NCI-H128 (cell line): Measurements from ENCODE around the gene SSH3.

Experiments used
- DNase-seq: peaks from one replicate; lab custom pipeline; 2025; ENCODE audit not compliant: unreplicated experiment; lab: John Stamatoyannopoulos, UW

SSH3 gene

DNA sequence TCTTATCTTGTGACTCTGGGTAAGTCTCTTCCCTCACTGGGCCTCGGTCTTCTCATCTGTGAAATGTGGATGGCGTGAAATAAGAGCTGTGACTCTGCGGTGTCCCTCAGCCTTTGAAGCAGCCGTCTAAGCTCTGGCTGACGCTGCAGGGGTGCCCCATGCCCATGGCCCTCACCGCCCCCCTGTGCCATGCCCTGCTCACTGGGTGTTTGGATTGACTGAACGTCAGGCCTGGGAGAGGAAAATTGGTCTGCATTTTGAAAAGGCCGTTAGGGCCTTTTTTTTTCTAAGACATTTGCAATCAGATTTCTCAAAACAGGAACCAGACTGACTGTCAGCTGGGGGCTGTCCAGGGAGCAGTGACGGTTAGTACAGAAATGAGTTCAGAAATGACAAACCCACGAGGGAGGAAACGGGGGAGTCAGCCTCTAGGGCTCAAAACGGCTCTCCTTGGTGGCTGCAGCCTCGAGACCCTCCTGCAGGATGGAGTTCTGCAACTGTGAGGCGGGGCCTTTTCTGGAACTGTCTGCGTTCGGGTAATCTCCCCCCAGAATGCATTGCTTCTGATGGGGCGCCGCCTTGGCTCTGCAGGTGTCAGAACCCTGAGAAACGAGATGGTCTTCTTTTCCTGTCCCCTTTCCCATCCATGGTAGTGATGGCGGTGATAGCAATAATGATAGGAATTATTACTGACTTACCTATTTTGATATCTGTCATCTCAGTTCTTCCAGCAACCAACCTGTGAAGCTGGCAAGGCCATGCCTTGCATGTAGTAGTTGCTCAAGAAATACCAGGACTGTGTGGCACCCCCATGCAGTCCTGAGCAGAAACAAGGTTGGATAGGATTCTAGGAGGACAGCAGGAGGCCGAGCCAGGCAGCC lies 35.0 kb upstream of the SSH3 start:
- DNase-seq, result no peak

DNA sequence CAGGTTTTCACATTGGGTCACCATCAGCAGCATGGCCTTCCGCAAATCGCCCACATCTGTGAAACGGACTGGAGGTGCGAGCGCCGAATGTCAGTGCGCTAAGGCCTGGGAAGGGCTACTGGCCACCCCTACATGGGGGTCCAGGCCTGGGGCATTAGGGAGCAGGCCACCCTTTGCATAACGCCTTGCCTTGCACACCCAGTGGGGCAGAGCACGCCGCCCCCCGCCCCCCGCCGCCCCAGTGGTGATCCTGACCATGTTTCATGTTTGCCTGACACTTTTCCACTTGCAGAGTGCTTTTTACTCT lies 34.4 kb upstream of the SSH3 start:
- DNase-seq, result no peak

DNA sequence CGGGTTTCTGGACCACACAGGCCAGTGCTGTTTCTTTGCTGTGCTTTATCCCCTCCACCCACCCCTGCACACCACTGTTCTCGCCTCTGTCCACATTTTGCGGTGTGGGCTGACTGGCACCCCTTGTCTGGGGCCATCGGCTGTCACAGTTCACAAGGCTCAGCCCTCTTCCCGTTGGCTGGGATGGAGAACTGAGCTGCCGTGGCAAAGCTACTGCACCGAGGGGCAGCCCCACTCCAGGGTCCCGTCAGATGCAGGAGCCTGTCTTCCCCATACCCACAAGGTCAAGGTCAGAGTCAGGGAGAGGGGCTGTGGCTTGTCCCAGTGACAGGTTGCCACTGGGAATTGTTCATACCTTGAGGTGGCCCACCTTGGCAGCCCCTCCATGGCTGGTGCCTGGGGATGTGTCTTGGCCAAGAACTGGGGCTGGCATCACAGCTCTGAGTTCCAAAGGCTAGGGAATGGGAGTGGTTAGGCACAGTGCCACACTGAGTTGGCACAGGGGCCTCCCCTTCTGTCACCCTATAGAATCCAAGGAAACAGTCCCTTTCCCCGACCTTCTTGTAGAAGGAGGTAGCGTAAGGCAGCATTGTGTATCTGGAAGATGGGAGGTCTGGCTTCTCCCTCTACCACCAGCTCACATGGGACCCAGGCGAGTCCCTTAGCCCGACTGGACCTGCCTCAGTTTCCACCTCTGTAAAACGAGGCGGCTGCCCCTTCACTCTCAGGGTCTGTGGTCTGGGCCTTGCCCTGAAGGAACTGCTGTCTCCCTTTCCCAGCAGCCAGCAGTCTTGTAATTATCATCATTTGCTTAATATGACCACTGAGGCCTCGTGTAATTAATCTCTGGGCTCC lies 33.7 kb upstream of the SSH3 start:
- DNase-seq, result no peak

DNA sequence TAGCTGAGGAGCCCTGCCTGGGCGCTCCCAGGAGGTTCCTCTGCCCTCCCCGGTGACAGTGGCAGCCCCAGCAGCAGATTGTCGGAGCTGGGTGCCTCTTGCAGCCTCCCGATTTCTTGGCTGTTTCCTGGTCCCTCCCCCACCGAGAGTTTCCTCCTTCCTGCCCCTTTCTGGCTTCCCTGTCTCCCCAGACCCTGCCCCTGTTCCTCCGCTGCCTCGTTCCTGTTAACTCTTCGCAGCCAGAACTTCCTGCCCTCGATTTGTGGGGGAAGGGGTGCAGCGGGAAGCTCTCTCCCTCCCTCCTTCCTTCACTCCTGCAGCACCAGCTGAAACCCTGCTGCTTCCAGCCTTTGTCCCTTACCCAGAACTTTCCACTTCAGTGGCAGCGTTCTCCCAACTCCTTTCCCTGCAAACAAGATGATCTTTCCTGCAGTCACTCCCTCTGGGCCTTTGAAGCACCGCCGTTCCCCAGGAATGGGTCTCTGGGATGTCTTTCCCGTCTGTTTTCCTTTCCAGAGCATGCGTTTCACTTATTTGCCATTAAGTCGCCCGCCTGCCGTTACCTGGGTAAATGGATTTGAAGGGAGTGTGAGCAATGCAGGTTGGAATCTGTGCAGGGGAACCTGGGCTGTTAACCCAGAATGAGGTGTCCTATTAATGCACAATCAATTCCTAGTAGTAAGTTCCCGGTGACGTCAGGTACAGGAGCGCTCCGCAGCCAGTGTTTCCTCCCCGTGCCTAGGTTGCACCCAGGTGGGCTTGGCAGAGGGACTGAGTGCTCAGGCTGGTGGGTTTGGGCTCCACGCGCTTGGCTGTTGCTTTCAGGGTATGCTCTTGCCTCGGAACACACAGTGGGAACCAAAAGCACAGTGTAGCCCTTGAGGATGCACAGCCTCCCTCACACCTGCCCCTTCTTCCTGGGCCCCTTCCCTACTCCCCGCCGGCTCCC lies 32.8 kb upstream of the SSH3 start:
- no peak for DNase-seq

DNA sequence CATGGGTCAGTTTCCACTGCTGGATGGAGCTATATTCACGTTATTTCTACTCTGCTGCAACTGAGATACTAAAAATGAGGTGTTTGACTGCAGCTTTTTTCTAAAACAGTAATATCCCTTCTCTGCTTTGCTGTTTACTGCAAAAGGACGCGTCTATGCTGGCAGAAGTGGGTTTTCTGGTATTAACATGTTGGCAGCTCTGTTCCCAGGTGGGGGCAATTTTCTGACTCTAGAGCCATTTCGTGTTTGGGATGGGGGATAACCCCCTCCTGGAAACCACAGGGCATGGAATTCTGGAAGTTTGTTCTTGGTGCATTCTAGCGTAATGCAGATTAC lies 32.2 kb upstream of the SSH3 start:
- DNase-seq, result no peak

DNA sequence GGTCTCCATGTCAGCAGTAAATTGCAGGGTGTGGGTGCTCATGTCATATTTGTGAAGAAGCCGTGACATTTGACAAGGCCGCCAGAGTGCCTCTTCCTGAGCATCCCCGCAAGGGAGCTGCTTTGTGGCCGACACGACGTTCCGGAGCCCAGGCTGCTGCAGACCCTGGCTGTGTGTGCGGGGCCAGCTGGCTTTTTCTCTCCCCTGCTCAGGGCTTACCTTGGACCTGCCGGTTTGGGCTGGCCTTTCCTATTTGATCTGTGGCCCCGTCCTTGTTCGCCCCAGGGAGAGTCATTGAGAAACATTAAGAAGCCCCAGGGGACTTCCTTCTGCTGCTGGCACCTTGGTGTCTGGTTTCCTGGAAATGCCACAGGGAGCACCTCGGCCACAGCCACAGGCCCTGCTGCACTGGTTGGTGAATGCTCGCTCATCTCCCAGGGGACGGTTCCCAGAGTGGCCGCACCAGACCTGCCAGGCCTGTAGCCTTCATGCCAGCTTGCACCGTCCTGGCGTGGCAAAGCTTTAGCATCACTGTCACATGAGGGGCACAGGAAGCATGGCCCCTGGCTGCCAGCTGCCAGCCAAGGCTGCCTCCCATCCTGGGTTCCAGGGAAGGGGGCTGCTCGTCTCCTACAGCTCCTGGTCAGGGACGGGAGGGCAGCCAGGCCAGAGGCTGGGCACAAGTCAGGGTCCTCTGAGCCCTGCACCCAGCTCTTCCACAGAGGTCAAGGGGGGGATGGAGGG lies 31.6 kb upstream of the SSH3 start:
- no peak for DNase-seq

DNA sequence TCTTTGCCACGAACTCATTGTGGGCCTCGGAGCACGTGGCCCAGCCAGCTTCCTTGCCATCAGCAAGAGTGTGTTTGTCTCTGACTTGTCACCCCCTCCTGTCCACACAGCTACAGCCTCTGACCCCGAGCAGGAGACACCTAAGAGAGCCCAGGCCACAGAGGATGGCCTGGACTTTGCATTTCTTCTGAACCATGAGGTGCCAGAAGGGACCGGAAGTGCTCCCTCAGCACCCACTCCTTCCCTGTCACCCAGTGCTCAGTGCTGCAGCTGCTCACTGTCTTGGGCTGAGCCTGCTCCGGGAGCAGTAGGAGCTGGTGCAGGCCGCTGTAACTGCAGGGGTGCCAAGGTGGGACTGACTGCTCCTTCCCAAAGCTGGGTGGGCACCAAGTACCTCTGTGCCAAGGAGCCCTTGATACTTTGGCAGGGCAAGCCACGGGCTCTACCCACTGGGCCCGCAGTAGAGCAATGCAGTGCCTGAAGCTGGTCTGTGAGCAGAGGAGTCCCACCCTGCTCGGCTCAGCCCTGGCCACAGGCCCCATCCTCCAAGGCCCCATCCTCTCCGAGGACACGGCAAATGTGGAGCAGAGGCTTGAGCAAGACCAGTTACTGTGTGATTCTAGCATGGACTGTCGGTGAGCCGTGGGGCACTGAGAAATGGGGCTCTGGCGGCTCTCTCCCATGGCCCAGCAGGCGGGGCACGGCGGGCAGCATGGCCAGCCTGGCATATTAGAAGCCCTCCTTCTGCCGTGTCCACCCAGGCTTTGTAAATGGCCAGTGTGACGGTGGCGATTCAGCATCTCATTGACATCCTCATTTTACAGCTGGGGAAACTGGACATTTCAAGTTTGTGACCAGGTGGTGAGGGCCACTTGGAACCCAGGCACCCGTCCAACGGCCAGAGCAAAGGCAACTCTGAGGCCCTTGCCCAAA lies 30.7 kb upstream of the SSH3 start:
- DNase-seq, result no peak

DNA sequence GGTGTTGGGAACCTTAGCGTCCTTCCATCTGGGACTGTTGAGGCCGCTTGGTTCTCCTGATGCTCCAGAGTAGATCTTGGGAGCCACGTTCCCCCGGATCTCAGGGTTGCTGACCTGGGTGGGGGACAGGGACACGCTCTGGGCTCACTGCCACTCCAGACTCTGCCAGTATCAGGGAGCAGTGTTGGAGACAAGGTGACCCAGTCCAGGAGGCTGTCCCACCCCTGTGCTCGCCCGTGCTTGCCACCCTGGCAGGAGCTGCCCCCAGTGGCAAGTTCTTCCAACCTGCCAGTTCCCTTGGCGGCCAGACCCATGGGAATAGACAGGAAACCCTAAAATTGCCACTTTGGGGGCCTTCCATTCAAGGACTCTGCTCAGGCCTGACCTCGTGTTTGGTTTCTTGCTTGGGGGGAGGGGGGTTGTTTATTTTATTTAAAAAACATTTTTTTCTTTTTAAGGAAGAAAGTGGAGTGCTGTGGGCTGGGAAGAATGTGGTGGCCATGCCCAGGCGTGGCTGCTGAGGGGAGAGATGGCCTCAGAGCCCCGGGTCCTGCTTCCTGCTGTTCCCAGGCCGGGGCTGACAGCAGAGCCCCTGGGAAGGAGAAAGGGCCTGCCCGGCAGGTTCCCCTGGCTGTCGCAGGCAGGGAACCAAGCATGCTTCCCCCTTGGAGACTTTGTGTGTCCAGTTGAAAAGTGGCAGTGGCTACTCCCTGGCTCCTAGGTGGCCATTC lies 29.9 kb upstream of the SSH3 start:
- no peak for DNase-seq

DNA sequence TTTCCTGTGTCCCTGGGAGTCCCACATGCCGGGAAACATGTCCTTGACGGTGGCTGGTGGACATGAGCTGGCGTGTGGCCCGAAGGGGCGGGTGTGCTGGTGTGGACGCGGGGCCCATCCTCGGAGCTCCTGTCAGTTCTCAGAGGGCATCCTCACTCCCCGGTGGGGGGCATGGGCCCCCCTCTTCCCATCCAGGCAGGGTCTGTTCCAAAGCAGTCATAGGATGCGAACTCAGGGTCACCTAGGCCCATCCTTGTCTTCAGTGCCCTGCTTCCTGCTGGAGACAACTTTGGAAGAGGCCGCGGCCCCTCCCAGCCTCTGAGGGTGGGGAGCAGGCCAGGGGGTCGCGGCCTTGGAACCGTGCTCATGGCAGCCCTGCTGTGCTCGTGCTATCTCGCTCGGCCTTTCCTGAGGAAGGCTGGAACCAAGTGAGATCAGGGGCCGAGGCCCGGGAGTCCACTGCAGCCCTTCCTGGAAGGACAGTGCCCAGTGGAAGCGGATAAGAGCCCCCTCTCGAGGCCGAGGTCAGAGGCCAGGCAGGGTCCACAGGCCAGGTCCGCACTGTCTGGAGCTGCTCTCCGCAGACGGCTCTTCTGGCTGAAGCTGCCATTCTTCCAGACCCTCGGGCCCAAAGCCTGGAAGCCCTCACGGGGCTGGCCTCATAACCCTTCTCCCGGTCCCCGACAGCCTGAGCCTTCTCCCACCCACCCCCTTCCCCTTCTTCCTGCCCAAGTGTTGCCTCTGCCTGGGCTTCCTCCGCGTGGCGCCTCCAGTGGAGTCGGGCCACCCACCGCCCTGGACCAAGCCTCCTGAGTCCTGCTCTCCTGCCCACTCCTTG lies 28.3 kb upstream of the SSH3 start:
- no peak for DNase-seq

DNA sequence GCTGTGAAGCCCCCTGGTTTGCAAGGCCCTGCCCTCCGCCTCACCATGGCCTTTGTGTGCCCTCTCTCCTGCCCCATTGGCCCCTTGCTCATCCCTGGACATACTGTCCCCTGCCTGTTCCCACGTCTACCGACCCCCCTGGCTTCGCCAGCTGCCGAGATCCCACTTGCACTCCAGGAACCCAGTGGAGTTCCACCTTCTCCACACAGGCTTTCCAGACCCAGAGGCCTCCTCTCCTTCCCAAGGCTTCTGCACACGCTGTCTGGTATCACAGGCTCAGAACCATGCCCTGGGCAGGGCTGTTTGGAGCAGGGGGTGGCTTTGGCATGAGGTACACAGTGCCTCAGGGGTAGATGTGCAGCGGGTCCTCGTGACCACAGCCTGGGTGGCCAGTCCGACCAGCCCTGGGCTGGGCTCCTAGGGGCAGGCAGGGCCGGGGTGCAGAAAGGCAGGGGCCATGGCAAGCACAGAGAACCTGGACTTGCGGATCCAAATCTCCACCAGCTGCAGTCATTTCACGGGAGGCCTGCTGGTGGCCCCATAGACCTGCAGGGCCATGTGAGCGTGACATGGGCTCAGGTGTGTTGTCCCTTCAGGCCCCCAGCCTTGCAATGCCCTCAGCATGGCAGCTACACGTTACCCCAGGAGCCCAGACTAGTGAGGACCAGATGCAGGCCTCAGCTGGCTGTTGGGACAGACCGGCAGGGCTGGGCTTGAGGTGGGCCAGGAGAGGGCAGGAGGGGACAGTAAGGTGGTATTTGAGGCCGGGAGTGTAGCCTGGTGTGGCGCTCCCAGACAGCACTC lies 27.5 kb upstream of the SSH3 start:
- no peak for DNase-seq

DNA sequence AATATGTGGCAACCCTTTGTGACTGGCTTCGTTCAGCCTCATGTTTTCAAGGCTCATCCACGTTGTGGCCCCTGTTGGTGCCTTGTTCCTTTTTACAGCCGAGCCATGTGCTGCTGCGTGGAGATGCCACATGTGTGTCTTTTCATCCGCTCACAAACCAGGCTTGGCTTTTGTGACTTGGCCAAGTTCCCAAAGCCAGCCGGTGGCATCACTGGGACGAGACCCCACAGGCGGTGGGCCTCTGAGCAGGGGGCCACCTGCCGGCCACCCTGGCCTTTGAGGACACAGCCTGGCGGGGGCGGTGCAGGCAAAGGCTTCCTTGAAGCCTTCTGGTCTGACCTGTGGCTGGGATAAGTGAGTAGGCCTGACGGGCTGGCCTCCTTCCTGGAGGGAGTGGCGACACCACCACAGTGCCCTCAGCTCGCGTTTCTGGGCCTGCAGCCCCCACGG lies 26.5 kb upstream of the SSH3 start:
- DNase-seq, result no peak

DNA sequence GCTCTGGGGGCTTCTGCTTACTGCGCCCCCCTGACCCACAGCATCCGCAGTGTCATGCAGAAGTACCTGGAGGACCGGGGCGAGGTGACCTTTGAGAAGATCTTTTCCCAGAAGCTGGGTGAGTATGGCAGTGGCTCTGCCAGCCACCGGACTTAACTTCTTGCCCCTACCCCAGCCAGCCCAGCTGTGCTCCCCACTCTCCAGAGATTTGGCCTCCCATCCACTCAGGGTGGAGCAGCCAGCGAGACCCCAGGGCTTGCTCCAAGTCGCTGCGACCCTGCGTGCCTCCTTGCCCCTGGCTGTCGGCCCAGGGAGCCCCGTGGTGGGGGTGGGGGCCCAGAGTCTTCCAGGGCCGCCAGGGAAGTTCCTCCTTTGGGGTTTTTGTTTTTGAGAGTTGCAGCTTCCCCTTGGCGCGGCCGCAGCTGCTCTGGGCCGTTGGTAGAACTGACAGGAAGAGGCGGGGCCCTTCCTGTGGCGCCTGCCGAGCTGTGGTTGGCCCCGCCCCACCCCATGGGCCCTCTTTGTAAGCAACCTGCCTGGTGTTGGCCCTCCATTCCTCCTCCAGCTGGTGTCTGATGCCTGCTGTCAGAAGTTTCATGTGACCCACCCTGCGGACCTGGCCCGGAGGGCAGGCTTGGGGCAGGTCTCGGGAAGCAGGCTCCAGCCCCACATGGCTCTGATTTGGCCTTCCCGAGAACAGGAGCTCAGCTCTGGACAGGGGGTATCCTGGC lies 25.9 kb upstream of the SSH3 start:
- no peak for DNase-seq

DNA sequence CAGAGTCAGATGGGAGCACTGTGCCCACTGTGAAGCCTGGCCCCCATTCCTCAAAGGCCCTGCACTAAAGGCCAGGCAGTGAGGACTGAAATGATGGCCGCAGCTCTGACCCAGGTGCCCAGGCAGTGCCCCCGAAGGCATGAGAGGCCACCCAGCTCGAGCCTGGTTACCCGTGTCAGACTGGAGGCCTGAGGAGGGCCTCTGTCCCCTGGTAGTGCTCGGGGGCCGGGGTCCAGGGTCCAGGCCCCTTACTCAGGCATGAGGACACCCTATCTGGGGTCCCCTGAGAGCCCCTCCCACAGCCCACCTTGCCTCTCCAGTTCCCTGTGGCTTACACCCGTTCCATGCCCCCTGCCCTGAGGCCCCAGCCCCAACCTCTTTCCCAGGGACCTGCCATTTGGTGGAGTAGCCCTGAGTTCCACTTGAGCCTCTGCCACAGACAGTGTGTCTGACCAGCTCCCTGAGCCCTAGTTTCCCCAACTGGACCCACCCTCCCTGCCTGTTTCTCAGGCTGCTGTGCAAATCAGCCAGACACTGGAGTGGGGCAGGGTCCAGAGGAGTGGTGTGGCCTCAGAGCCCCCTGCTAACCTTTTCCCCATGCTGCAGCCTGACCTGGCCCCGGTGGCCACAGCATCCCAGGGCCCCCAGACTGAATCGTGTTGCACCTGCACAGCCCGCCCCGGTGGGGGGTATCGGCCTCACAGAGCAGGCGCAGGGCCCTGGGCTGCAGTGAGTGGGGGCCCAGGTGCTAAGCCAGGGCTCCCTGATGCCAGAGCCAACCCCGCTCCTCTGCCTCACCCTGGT lies 25.0 kb upstream of the SSH3 start:
- no peak for DNase-seq

DNA sequence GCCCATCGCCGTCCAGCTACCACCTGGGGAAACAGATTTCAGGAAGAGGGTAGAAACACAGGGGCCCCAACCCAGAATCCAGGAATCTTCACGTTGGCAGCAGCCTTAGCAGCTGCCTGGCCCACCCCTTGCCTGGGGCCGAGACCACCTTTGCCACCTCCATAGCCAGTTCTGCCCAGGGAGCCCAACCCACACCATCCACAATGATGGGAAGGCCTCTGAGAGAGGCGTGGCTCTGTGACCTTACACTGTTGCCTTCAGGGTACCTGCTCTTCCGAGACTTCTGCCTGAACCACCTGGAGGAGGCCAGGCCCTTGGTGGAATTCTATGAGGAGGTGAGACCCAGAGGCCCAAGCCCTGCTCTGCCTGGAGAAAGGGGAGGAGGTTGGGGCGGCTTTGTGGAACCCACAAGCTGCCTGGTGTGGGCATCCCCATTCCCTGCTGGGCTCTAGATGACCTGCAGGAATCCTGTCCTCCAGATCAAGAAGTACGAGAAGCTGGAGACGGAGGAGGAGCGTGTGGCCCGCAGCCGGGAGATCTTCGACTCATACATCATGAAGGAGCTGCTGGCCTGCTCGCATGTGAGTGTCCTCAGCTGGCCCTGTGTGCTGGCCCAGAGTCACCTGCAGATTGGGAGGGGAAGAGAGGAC lies 24.3 kb upstream of the SSH3 start:
- no peak for DNase-seq
